MCF 10A (cell line): Measurements from ENCODE around the gene MT1X. TPM values are rescaled to one million over a fixed set of nuclear protein-coding genes. Genes with fewer than 3 reads are reported as not detected.

Source experiments
- BruUV-seq: library from RNA; stranded (reverse); fragments of 400-500 nt; replicated peaks from 2 replicates; lab custom pipeline; 2021; lab: Mats Ljungman, UMichigan
- CTCF ChIA-PET: fragments of 300-600 bp; sonication (Branson Sonifier 250); formaldehyde crosslinking; extraction: SDS; loops from one replicate; lab custom pipeline; 2021; ENCODE audit warnings: antibody characterized with exemption, inconsistent platforms; lab: Yijun Ruan, JAX
- POLR2A ChIA-PET: fragments of 300-600, 350-650 bp; sonication (Branson Sonifier 250); formaldehyde crosslinking; extraction: SDS; loops from one replicate; lab custom pipeline; 2020; ENCODE audit warnings: antibody characterized with exemption, inconsistent platforms; lab: Yijun Ruan, JAX
- DNase-seq: peaks from one replicate; pipeline ENCODE4 v3.0.0-alpha.2; 2018; ENCODE audit not compliant: unreplicated experiment
- H3K27ac Mint-ChIP-seq: one replicate; pipeline ENCODE4 v1.8.0; 2022; ENCODE audit warnings: mild to moderate bottlenecking, low read depth, mixed read lengths; ENCODE audit not compliant: unreplicated experiment
- H3K27me3 Mint-ChIP-seq: one replicate; pipeline ENCODE4 v1.8.0; 2022; ENCODE audit warnings: mixed read lengths; ENCODE audit not compliant: insufficient read depth, unreplicated experiment
- H3K36me3 Mint-ChIP-seq: one replicate; pipeline ENCODE4 v1.8.0; 2022; ENCODE audit warnings: mild to moderate bottlenecking, moderate library complexity, mixed read lengths; ENCODE audit not compliant: insufficient read depth, unreplicated experiment
- H3K4me1 Mint-ChIP-seq: one replicate; pipeline ENCODE4 v1.8.0; 2022; ENCODE audit warnings: mixed read lengths; ENCODE audit not compliant: insufficient read depth, unreplicated experiment
- H3K4me3 Mint-ChIP-seq: one replicate; pipeline ENCODE4 v1.8.0; 2022; ENCODE audit warnings: mild to moderate bottlenecking, moderate library complexity, mixed read lengths; ENCODE audit not compliant: unreplicated experiment
- H3K9me3 Mint-ChIP-seq: one replicate; pipeline ENCODE4 v1.8.0; 2022; ENCODE audit warnings: mixed read lengths; ENCODE audit not compliant: unreplicated experiment
- intact Hi-C: fragments of 100-400 bp; cut with micrococcal nuclease; formaldehyde crosslinking; loops from 2 replicates; pipeline ENCODE4 v1.14.1; 2022
- total RNA-seq: library from RNA; stranded (reverse); gene quantifications from 2 replicates; pipeline ENCODE4 v1.2.3, GENCODE V29; 2022
- TF ChIP-seq, protein P1 (sequence below): fragments of 200-600 bp; IDR thresholded peaks from one replicate; pipeline ENCODE4 v1.8.0; 2022; ENCODE audit warnings: antibody characterized with exemption, mild to moderate bottlenecking; ENCODE audit not compliant: unreplicated experiment

The MT1X gene
- total RNA-seq, 1 experiment from 2014 or later: 108 TPM

DNA sequence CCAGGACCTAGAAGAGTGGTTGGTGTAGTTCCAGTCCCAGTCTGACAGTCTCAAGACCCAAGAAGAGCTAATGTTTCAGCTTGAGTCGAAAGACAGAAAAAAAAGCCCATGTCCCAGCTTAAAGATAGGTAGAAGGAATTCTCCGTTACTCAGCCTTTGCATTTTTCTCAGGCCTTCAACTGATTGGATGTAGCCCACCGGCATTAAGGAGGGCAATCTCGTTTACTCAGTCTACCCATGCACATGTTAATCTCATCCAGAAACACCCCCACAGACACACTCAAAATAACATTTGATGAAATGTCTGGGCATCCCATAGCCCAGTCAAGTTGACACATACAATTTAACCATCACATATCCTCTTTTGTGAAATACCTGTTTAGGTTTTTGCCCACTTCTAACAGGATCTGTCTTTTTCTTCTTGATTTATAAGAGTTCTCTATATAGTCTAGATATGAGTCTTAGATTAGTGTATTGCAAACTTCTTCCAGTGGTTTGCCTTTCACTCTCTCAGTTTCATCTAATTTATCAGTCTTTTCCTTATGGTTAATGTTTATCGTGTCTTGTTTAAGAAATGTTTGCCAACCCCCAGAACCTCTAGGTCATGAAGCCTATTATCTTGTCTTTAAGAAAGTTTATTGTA, 40.1 kb downstream of the MT1X start:
- Mint-ChIP-seq H3K27me3 (no peaks in the 10 kb centered on the region), H3K4me3 (no peak overlapping the region), H3K4me1 (no peaks in the 10 kb centered on the region), H3K36me3 (no peaks in the 10 kb centered on the region), H3K27ac (no peak overlapping the region), H3K9me3 (no peaks in the 10 kb centered on the region)
- DNase-seq: no peak
- TF ChIP-seq, protein P1, sequence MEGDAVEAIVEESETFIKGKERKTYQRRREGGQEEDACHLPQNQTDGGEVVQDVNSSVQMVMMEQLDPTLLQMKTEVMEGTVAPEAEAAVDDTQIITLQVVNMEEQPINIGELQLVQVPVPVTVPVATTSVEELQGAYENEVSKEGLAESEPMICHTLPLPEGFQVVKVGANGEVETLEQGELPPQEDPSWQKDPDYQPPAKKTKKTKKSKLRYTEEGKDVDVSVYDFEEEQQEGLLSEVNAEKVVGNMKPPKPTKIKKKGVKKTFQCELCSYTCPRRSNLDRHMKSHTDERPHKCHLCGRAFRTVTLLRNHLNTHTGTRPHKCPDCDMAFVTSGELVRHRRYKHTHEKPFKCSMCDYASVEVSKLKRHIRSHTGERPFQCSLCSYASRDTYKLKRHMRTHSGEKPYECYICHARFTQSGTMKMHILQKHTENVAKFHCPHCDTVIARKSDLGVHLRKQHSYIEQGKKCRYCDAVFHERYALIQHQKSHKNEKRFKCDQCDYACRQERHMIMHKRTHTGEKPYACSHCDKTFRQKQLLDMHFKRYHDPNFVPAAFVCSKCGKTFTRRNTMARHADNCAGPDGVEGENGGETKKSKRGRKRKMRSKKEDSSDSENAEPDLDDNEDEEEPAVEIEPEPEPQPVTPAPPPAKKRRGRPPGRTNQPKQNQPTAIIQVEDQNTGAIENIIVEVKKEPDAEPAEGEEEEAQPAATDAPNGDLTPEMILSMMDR: no peak
- ChIA-PET POLR2A (no interaction called here), CTCF (interaction anchor here (0.6 kb wide), 1 partner anchor 1018 kb away, joined by 4 read pairs; no protein-coding TSS in a partner anchor)
- intact Hi-C loops: no loop called here
- BruUV-seq: no TSS peak

DNA sequence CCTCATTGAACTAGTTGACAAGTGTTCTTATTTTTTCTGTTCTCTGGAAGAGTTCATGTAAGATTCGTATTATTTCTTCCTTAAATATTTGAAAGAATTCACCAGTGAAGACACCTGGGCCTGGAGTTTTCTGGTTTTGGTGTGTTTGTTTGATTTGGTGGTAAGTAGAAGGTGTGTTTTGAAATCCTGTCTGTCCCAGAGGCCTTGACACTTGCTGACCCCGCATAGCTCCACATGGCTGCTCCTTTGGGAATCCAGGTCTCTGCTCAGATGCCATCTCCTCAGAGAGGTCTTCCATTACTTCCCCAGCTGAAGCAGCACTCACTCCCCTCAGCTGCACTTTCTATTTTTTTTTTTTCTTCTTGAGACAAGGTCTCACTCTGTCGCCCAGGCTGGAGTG, 41.9 kb downstream of the MT1X start:
- no peaks in the 10 kb centered on the region for H3K27me3 Mint-ChIP-seq
- no peaks in the 10 kb centered on the region for H3K36me3 Mint-ChIP-seq
- TF ChIP-seq, protein P1: no peak
- no peak overlapping the region for H3K27ac Mint-ChIP-seq
- no peak overlapping the region for H3K4me3 Mint-ChIP-seq
- peaks cover 6% of the 10 kb centered on the region for H3K4me1 Mint-ChIP-seq
- no peak for DNase-seq
- BruUV-seq: no TSS peak
- POLR2A ChIA-PET: no interaction called here
- H3K9me3 Mint-ChIP-seq: no peaks in the 10 kb centered on the region
- CTCF ChIA-PET: interaction anchor here (0.6 to 1.1 kb wide), 3 partner anchors 22 to 416 kb away, joined by 3 read pairs; no protein-coding TSS in a partner anchor
- intact Hi-C loops: no loop called here

GRCh38 chr16:56726283-56726682, 44.0 kb downstream of the MT1X start:
- ChIA-PET POLR2A (interaction anchor here (1.0 to 1.3 kb wide), 2 partner anchors 16 to 24 kb away, joined by 3 to 4 read pairs; no protein-coding TSS in a partner anchor), CTCF (no interaction called here)
- intact Hi-C loops: no loop called here
- TF ChIP-seq, protein P1: no peak
- H3K27me3 Mint-ChIP-seq: no peaks in the 10 kb centered on the region
- no TSS peak for BruUV-seq
- H3K4me1 Mint-ChIP-seq: peaks cover 16% of the 10 kb centered on the region
- no peak overlapping the region for H3K27ac Mint-ChIP-seq
- no peaks in the 10 kb centered on the region for H3K9me3 Mint-ChIP-seq
- no peaks in the 10 kb centered on the region for H3K36me3 Mint-ChIP-seq
- no peak overlapping the region for H3K4me3 Mint-ChIP-seq
- DNase-seq: no peak

DNA sequence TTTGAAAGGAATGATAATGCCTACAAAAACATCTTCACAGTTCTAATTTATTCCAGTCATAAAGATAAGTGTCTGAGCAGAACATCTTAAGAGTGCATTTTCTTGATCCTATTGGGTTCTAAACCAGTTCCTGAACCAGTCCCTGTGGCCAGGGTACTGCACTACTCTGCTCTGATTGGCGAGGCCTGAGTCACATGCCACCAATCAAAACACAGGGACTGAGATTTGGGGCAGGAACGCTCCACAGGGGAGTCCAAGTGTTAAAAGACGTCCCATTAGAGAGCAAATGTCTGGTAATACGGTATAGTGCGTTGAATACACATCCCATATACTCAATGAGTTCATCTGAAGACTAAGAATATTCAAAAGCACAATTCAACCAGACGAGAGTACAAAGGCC, 44.7 kb downstream of the MT1X start:
- no peaks in the 10 kb centered on the region for H3K36me3 Mint-ChIP-seq
- TF ChIP-seq, protein P1: no peak
- no peaks in the 10 kb centered on the region for H3K27me3 Mint-ChIP-seq
- ChIA-PET POLR2A (no interaction called here), CTCF (interaction anchor here (2.3 kb wide), 1 partner anchor 63 kb away, joined by 9 read pairs; no protein-coding TSS in a partner anchor)
- no peak overlapping the region for H3K27ac Mint-ChIP-seq
- H3K9me3 Mint-ChIP-seq: no peaks in the 10 kb centered on the region
- BruUV-seq: no TSS peak
- H3K4me3 Mint-ChIP-seq: no peak overlapping the region
- intact Hi-C loops: no loop called here
- H3K4me1 Mint-ChIP-seq: peaks cover 17% of the 10 kb centered on the region
- no peak for DNase-seq
